Muscle of arm (tissue), 12 donors: ENCODE measurements around the gene HMGB2. TPM values are rescaled to one million over a fixed set of nuclear protein-coding genes. Genes with fewer than 3 reads are reported as not detected.

Experiments
- DNase-seq: peaks from one replicate; pipeline ENCODE4 v3.0.0-alpha.2; 2013
- polyA plus RNA-seq, 12 donors: library from polyadenylated mRNA; unstranded; fragments of 120-200 nt; gene quantifications; one replicate each; pipeline ENCODE4 v1.2.1, GENCODE V29; 2013; ENCODE audit not compliant: insufficient read length in 12 of 12

Gene HMGB2
- polyA plus RNA-seq, 12 donors = 113 to 258 (median 166) TPM; not detected in 1

- DNase-seq = no peak
These were observed 13.3 kb upstream of the HMGB2 start for GRCh38 chr4:173347467-173347866.

GRCh38 chr4:173346074-173346473, 11.9 kb upstream of the HMGB2 start:
- DNase-seq = no peak

- DNase-seq = no peak
These were observed 11.5 kb upstream of the HMGB2 start for GRCh38 chr4:173345648-173346047.

GRCh38 chr4:173343832-173344397, 9.8 kb upstream of the HMGB2 start:
- DNase-seq = no peak

GRCh38 chr4:173337463-173337862, 3.3 kb upstream of the HMGB2 start:
- no peak for DNase-seq

GRCh38 chr4:173334891-173335752, 964 bp upstream of the HMGB2 start:
- DNase-seq = peak; percentile 61

GRCh38 chr4:173333658-173334084, 487 bp downstream of the HMGB2 start:
- DNase-seq = peak; percentile 39

GRCh38 chr4:173332963-173333657, 1.0 kb downstream of the HMGB2 start:
- DNase-seq = no peak

- no peak for DNase-seq
These were observed 2.1 kb downstream of the HMGB2 start for GRCh38 chr4:173332021-173332487.

- DNase-seq = no peak
These were observed 3.6 kb downstream of the HMGB2 start for GRCh38 chr4:173330590-173330989.

GRCh38 chr4:173328236-173328901, 5.8 kb downstream of the HMGB2 start:
- DNase-seq = no peak

- DNase-seq = no peak
These were observed 9.0 kb downstream of the HMGB2 start for GRCh38 chr4:173325007-173325736.

GRCh38 chr4:173319696-173320095, 14.5 kb downstream of the HMGB2 start:
- no peak for DNase-seq

GRCh38 chr4:173318648-173319211, 15.4 kb downstream of the HMGB2 start:
- DNase-seq = no peak

- no peak for DNase-seq
These were observed 15.9 kb downstream of the HMGB2 start for GRCh38 chr4:173318240-173318639.

- no peak for DNase-seq
These were observed 17.2 kb downstream of the HMGB2 start for GRCh38 chr4:173317004-173317403.

- DNase-seq = no peak
These were observed 18.1 kb downstream of the HMGB2 start for GRCh38 chr4:173316060-173316459.

GRCh38 chr4:173314715-173315114, 19.4 kb downstream of the HMGB2 start:
- DNase-seq = no peak

- no peak for DNase-seq
These were observed 22.8 kb downstream of the HMGB2 start for GRCh38 chr4:173311368-173311767.

GRCh38 chr4:173307778-173308177, 26.4 kb downstream of the HMGB2 start:
- DNase-seq = no peak
